Measurements from ENCODE around the gene WDR17. TPM values are rescaled to one million over a fixed set of nuclear protein-coding genes. Genes with fewer than 3 reads are reported as not detected.

WDR17 gene
- polyA plus RNA-seq, 1 experiment: 1.2 TPM

DNA sequence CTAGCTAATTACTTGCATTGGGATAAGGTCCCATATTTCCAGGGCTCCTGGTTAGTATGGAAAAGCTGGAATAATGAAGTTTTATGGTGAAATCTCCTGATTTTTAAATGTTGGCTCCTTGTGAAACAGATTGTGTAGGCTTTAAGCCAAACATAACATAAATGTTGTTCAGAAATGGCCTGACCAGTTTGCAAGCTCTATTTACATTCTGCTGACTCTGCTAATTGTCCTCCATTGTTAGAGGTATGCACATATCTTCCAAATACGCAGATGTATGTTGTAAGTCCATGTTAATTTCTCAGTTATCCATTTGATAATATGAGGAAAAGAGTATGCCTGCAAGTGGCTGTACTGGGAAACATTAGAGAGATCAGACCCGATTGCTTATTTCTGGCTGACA lies 11.9 kb upstream of the WDR17 start:
- DNase-seq (ENCODE audit: low read depth, low spot score): no peak
- Histone ChIP-seq H3K4me3 (ENCODE audit: low read depth, low read length) (no peak overlapping the region), H3K27ac (ENCODE audit: low read depth, low read length) (no peak overlapping the region), H3K9me3 (ENCODE audit: control insufficient read depth, insufficient read depth, low read length) (no peaks in the 10 kb centered on the region), H3K27me3 (ENCODE audit: control insufficient read depth, insufficient read depth, low read length) (no peaks in the 10 kb centered on the region)
- POLR2A ChIA-PET: no interaction called here
- TF ChIP-seq CTCF (IDR thresholded peaks at IDR 0.05; ENCODE audit: low read depth, low read length): no peak
- CTCF ChIA-PET: no interaction called here

GRCh38 chr4:176054942-176055341 lies 10.7 kb upstream of the WDR17 start:
- CTCF ChIA-PET: no interaction called here
- POLR2A ChIA-PET: no interaction called here
- no peak for TF ChIP-seq CTCF (IDR thresholded peaks at IDR 0.05; ENCODE audit: low read depth, low read length)
- H3K27ac ChIP-seq (ENCODE audit: low read depth, low read length): no peak overlapping the region
- H3K27me3 ChIP-seq (ENCODE audit: control insufficient read depth, insufficient read depth, low read length): no peaks in the 10 kb centered on the region
- DNase-seq (ENCODE audit: low read depth, low spot score): no peak
- no peak overlapping the region for H3K4me3 ChIP-seq (ENCODE audit: low read depth, low read length)
- H3K9me3 ChIP-seq (ENCODE audit: control insufficient read depth, insufficient read depth, low read length): no peaks in the 10 kb centered on the region

DNA sequence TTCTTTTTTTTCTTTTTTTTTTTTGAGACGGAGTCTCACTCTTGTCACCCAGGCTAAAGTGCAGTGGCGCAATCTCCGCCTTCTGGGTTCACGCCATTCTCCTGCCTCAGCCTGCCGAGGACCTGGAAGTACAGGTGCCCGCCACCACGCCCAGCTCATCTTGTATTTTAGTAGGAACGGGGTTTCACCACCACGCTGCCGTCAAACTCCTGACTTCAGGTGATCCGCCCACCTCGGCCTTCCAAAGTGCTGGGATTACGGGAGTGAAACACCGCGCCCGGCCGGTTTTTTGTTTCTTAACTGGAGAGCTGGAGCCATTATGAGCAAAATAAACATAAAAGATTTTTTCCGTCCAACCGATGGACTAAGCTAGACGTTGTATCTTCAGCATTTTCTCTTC lies 1.9 kb upstream of the WDR17 start:
- no peak for TF ChIP-seq CTCF (IDR thresholded peaks at IDR 0.05; ENCODE audit: low read depth, low read length)
- Histone ChIP-seq H3K4me3 (ENCODE audit: low read depth, low read length) (no peak overlapping the region), H3K27me3 (ENCODE audit: control insufficient read depth, insufficient read depth, low read length) (no peaks in the 10 kb centered on the region), H3K27ac (ENCODE audit: low read depth, low read length) (no peak overlapping the region), H3K9me3 (ENCODE audit: control insufficient read depth, insufficient read depth, low read length) (no peaks in the 10 kb centered on the region)
- DNase-seq (ENCODE audit: low read depth, low spot score): no peak
- POLR2A ChIA-PET: no interaction called here
- CTCF ChIA-PET: no interaction called here

DNA sequence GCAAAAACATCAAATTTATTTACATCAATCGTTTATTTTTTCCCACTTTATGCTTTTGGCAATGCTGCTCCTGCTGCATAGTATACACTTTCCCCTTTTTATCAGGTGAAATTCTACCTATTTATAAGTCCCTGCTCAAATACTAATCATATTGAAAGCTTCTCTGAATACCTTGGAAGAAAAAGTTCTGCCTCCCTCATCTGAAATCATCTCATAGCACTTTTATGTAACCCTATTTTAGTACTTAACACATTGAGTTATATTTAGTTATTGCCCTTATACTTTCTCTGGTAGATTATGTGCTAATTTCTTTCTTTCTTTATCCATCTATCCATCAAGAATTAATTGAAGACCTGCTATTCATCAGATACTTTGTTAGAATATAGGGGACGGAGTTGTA lies 1.1 kb upstream of the WDR17 start:
- H3K9me3 ChIP-seq (ENCODE audit: control insufficient read depth, insufficient read depth, low read length): no peaks in the 10 kb centered on the region
- ChIA-PET CTCF (no interaction called here), POLR2A (no interaction called here)
- H3K4me3 ChIP-seq (ENCODE audit: low read depth, low read length): no peak overlapping the region
- no peak overlapping the region for H3K27ac ChIP-seq (ENCODE audit: low read depth, low read length)
- no peaks in the 10 kb centered on the region for H3K27me3 ChIP-seq (ENCODE audit: control insufficient read depth, insufficient read depth, low read length)
- no peak for DNase-seq (ENCODE audit: low read depth, low spot score)
- TF ChIP-seq CTCF (IDR thresholded peaks at IDR 0.05; ENCODE audit: low read depth, low read length): no peak

DNA sequence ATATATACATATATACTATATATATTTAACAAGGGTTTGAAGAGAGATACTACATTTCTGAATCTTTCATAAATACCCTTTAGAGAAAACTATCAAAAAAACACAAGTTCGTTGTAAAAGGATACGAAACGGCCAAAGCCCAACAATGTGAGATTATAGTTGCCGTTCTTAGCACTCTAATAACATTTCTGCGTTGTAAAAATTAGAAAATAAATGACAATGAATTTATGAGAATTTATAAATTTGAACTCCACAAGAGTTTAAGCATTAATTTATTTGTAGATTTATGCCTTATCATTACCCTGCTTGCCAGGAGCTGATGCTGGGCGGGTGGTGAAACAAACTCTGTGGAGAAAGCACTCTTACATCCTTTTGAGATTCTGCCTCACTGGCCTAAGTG lies 1.1 kb downstream of the WDR17 start:
- TF ChIP-seq CTCF (IDR thresholded peaks at IDR 0.05; ENCODE audit: low read depth, low read length): no peak
- POLR2A ChIA-PET: no interaction called here
- no peak for DNase-seq (ENCODE audit: low read depth, low spot score)
- Histone ChIP-seq H3K4me3 (ENCODE audit: low read depth, low read length) (no peak overlapping the region), H3K27me3 (ENCODE audit: control insufficient read depth, insufficient read depth, low read length) (no peaks in the 10 kb centered on the region), H3K27ac (ENCODE audit: low read depth, low read length) (no peak overlapping the region), H3K9me3 (ENCODE audit: control insufficient read depth, insufficient read depth, low read length) (no peaks in the 10 kb centered on the region)
- CTCF ChIA-PET: no interaction called here

Measured in AG04450 (cell line).